Adipocyte (in vitro differentiated cells): ENCODE data around the gene PLA2G15.

Experiments used
- DNase-seq: peaks from one replicate; pipeline ENCODE4 v3.0.0-alpha.2; 2015; ENCODE audit warnings: low read depth
- H3K27me3 ChIP-seq: replicated peaks from 2 replicates; pipeline ENCODE4 v1.7.0; 2013; ENCODE audit warnings: mild to moderate bottlenecking, low read length, moderate library complexity; ENCODE audit not compliant: control insufficient read depth, insufficient read depth
- H3K36me3 ChIP-seq: 2 replicates; pipeline ENCODE4 v1.7.0; 2013; ENCODE audit warnings: low read length, mild to moderate bottlenecking, moderate library complexity; ENCODE audit not compliant: control insufficient read depth, insufficient read depth, severe bottlenecking
- H3K4me1 ChIP-seq: 2 replicates; pipeline ENCODE4 v1.7.0; 2013; ENCODE audit warnings: mild to moderate bottlenecking, low read length, moderate library complexity; ENCODE audit not compliant: control insufficient read depth, insufficient read depth
- H3K4me3 ChIP-seq: 2 replicates; pipeline ENCODE4 v1.7.0; 2013; ENCODE audit warnings: mild to moderate bottlenecking, low read length, moderate library complexity
- H3K9ac ChIP-seq: 2 replicates; pipeline ENCODE4 v1.7.0; 2013; ENCODE audit warnings: mild to moderate bottlenecking, low read length, moderate library complexity
- H3K9me3 ChIP-seq: 2 replicates; pipeline ENCODE4 v1.7.0; 2013; ENCODE audit warnings: mild to moderate bottlenecking, low read length, moderate library complexity; ENCODE audit not compliant: control insufficient read depth

The PLA2G15 gene

GRCh38 chr16:68233085-68233834 lies 11.9 kb upstream of the PLA2G15 start:
- Histone ChIP-seq H3K4me1 (peaks cover 35% of the 10 kb centered on the region), H3K36me3 (no peaks in the 10 kb centered on the region), H3K9me3 (no peaks in the 10 kb centered on the region), H3K4me3 (no peak overlapping the region), H3K27me3 (peaks cover 4% of the 10 kb centered on the region), H3K9ac (no peak overlapping the region)
- DNase-seq, result no peak

- H3K36me3 ChIP-seq, result no peaks in the 10 kb centered on the region
- H3K4me1 ChIP-seq, result peaks cover 30% of the 10 kb centered on the region
- H3K9ac ChIP-seq, result no peak overlapping the region
- peaks cover 4% of the 10 kb centered on the region for H3K27me3 ChIP-seq
- H3K4me3 ChIP-seq, result no peak overlapping the region
- H3K9me3 ChIP-seq, result no peaks in the 10 kb centered on the region
- no peak for DNase-seq
Observed at GRCh38 chr16:68233835-68234187, 11.4 kb upstream of the PLA2G15 start.

- Histone ChIP-seq H3K4me1 (peaks cover 25% of the 10 kb centered on the region), H3K27me3 (peaks cover 4% of the 10 kb centered on the region), H3K9me3 (no peaks in the 10 kb centered on the region), H3K4me3 (no peak overlapping the region), H3K9ac (no peak overlapping the region), H3K36me3 (no peaks in the 10 kb centered on the region)
- DNase-seq, result no peak
Observed at GRCh38 chr16:68234188-68235107, 10.7 kb upstream of the PLA2G15 start.

GRCh38 chr16:68235108-68235886 lies 9.9 kb upstream of the PLA2G15 start:
- no peak for DNase-seq
- H3K4me1 ChIP-seq, result peaks cover 25% of the 10 kb centered on the region
- no peaks in the 10 kb centered on the region for H3K9me3 ChIP-seq
- H3K4me3 ChIP-seq, result no peak overlapping the region
- no peak overlapping the region for H3K9ac ChIP-seq
- peaks cover 4% of the 10 kb centered on the region for H3K27me3 ChIP-seq
- no peaks in the 10 kb centered on the region for H3K36me3 ChIP-seq

GRCh38 chr16:68235887-68236136 lies 9.4 kb upstream of the PLA2G15 start, which contains the start of gene ESRP2:
Gene ESRP2, minus strand, starts transcription at chr16:68236127. Its CDS starts 82 bp downstream, at chr16:68236045.
- Histone ChIP-seq H3K9me3 (no peaks in the 10 kb centered on the region), H3K36me3 (no peaks in the 10 kb centered on the region), H3K27me3 (peaks cover 4% of the 10 kb centered on the region), H3K9ac (peak within 1 kb of the TSS; percentile 75), H3K4me1 (peaks cover 25% of the 10 kb centered on the region), H3K4me3 (peak within 1 kb of the TSS; percentile 86)
- DNase-seq, result no peak

- no peak for DNase-seq
- Histone ChIP-seq H3K36me3 (no peaks in the 10 kb centered on the region), H3K4me1 (peaks cover 25% of the 10 kb centered on the region), H3K9ac (peak overlapping the region; percentile 75), H3K4me3 (peak overlapping the region; percentile 86), H3K9me3 (no peaks in the 10 kb centered on the region), H3K27me3 (peaks cover 4% of the 10 kb centered on the region)
Observed at GRCh38 chr16:68236137-68236825, 8.9 kb upstream of the PLA2G15 start.

- Histone ChIP-seq H3K4me3 (peak overlapping the region; percentile 86), H3K36me3 (no peaks in the 10 kb centered on the region)
- DNase-seq, result no peak
Observed at GRCh38 chr16:68236826-68237242, 8.3 kb upstream of the PLA2G15 start.

GRCh38 chr16:68237243-68238028 lies 7.7 kb upstream of the PLA2G15 start:
- Histone ChIP-seq H3K9ac (peak overlapping the region; percentile 92), H3K4me1 (peaks cover 25% of the 10 kb centered on the region), H3K36me3 (no peaks in the 10 kb centered on the region), H3K9me3 (no peaks in the 10 kb centered on the region), H3K4me3 (peak overlapping the region; percentile 86), H3K27me3 (peaks cover 4% of the 10 kb centered on the region)
- peak; percentile 99 for DNase-seq

More at GRCh38 chr16:68236826-68237242, 8.3 kb upstream of the PLA2G15 start:
- H3K4me1 ChIP-seq, result peaks cover 25% of the 10 kb centered on the region
- peaks cover 4% of the 10 kb centered on the region for H3K27me3 ChIP-seq
- H3K9me3 ChIP-seq, result no peaks in the 10 kb centered on the region
- peak overlapping the region; percentile 75 for H3K9ac ChIP-seq

- no peaks in the 10 kb centered on the region for H3K36me3 ChIP-seq
- H3K9me3 ChIP-seq, result no peaks in the 10 kb centered on the region
- H3K4me1 ChIP-seq, result peaks cover 25% of the 10 kb centered on the region
- H3K27me3 ChIP-seq, result peaks cover 4% of the 10 kb centered on the region
- DNase-seq, result no peak
- H3K4me3 ChIP-seq, result peak overlapping the region; percentile 86
- H3K9ac ChIP-seq, result peak overlapping the region; percentile 92
Observed at GRCh38 chr16:68238029-68238345, 7.2 kb upstream of the PLA2G15 start.

GRCh38 chr16:68242085-68242484 lies 3.1 kb upstream of the PLA2G15 start:
- no peaks in the 10 kb centered on the region for H3K9me3 ChIP-seq
- peaks cover 27% of the 10 kb centered on the region for H3K4me1 ChIP-seq
- no peak overlapping the region for H3K4me3 ChIP-seq
- H3K9ac ChIP-seq, result no peak overlapping the region
- no peaks in the 10 kb centered on the region for H3K27me3 ChIP-seq
- H3K36me3 ChIP-seq, result no peaks in the 10 kb centered on the region
- DNase-seq, result no peak
